Common myeloid progenitor, CD34-positive (primary cell): Measurements from ENCODE around the gene SHC1.
"Not testable (repeated sequence)": the region's sequence is repeated elsewhere in the genome, so short reads cannot be mapped to it uniquely, and the experiment has no call there.

Source experiments
- CTCF ChIA-PET: fragments of 350-600 bp; sonication (Branson Sonifier 250); formaldehyde crosslinking; loops from one replicate; lab custom pipeline; 2021; ENCODE audit warnings: antibody characterized with exemption; lab: Charles Lee
- POLR2A ChIA-PET: fragments of 350-600 bp; sonication (Branson Sonifier 250); formaldehyde crosslinking; loops from one replicate; lab custom pipeline; 2021; ENCODE audit warnings: antibody characterized with exemption; lab: Charles Lee
- DNase-seq, 3 donors: peaks; one replicate each; pipeline versions ENCODE4 v3.0.0 to v3.0.0-alpha.2; 2013
- H3K27ac ChIP-seq, 2 experiments: 1 replicate in 1 of 2; 2 replicates in 1 of 2; pipeline ENCODE4 v1.7.0; 2013; ENCODE audit warnings: inconsistent platforms in 2 of 2, low read length in 2 of 2, mild to moderate bottlenecking in 2 of 2, low read depth in 1 of 2, moderate library complexity in 1 of 2; ENCODE audit not compliant: severe bottlenecking in 2 of 2, insufficient read depth in 1 of 2, poor library complexity in 1 of 2
- H3K27me3 ChIP-seq, 5 experiments: replicated peaks in 2 of 5; 1 replicate in 3 of 5; 2 replicates in 2 of 5; pipeline versions ENCODE4 v1.6.1 to v1.7.0; 2013; ENCODE audit warnings: low read length in 4 of 5, mild to moderate bottlenecking in 2 of 5, moderate library complexity in 2 of 5, inconsistent platforms in 1 of 5; ENCODE audit not compliant: insufficient read depth in 5 of 5, control insufficient read depth in 4 of 5
- H3K36me3 ChIP-seq, 4 experiments: 1 replicate in 2 of 4; 2 replicates in 2 of 4; pipeline versions ENCODE4 v1.6.1 to v1.7.0; 2013; ENCODE audit warnings: low read length in 3 of 4, control low read depth in 1 of 4, mild to moderate bottlenecking in 1 of 4; ENCODE audit not compliant: control insufficient read depth in 4 of 4, insufficient read depth in 4 of 4
- H3K4me1 ChIP-seq, 4 experiments: 1 replicate in 3 of 4; 2 replicates in 1 of 4; pipeline versions ENCODE4 v1.6.1 to v1.7.1; 2013; ENCODE audit warnings: low read length in 3 of 4, mild to moderate bottlenecking in 3 of 4, control low read depth in 1 of 4, inconsistent platforms in 1 of 4, moderate library complexity in 1 of 4; ENCODE audit not compliant: control insufficient read depth in 4 of 4, insufficient read depth in 4 of 4; ENCODE audit errors: control extremely low read depth in 1 of 4
- H3K4me3 ChIP-seq, 7 experiments: 1 replicate in 4 of 7; 2 replicates in 3 of 7; pipeline versions ENCODE4 v1.5.1 to v1.7.0; 2013; ENCODE audit warnings: mild to moderate bottlenecking in 7 of 7, low read length in 6 of 7, moderate library complexity in 6 of 7, inconsistent platforms in 2 of 7, low read depth in 2 of 7, control low read depth in 1 of 7; ENCODE audit not compliant: insufficient read depth in 4 of 7, control insufficient read depth in 1 of 7; ENCODE audit errors: extremely low read depth in 1 of 7
- H3K9me3 ChIP-seq, 5 experiments: 1 replicate in 4 of 5; 2 replicates in 1 of 5; pipeline versions ENCODE4 v1.6.1 to v1.7.1; 2013; ENCODE audit warnings: low read length in 4 of 5, mild to moderate bottlenecking in 2 of 5, inconsistent platforms in 1 of 5, low read depth in 1 of 5, moderate library complexity in 1 of 5; ENCODE audit not compliant: control insufficient read depth in 4 of 5, insufficient read depth in 2 of 5; ENCODE audit errors: control extremely low read depth in 1 of 5
- WGBS: methylation state at CpG from one replicate; pipeline ENCODE4 v1.1.5; 2013; ENCODE audit not compliant: insufficient coverage; 5-methylcytosine and 5-hydroxymethylcytosine counted together

The SHC1 gene

DNA sequence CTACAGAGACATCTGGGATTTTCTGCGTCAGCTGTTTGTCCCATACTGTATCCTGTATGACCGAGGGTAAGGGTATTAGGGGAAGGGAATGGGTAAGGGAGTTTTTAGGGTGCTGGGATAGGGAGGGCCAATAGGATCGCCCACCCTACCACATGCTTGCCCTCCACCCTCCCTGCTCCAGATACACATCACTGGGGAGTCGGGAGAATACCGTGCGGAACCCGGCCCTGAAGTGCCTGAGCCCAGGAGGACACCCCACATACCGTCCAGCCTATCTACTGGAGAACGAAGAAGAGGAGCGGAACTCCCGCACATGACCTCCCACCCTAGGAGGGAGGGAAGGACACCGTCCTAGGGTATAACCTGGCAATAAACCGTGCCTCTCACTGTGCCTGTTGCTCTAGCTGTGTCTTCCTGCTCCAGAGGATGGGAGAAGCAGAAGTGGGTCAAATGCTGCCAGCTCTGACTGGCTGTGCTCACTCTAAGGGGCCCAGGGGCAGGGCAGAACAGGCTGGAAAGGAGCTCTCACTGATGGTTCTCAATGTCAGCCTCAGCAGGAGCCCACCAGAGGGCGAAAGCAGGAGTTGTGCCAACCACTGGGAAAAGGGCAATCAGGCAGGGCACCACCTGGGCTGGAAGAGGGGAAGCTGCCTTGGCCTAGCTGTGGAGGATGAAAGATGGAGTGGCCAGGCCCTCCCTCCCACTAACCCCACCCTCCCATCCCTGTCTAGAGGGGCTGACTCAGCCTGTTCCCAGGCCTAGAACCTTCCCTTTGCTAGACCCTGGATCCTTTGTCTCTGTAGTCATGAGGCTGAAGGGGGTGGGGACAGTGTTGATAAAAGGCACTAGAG is 22.4 kb upstream of the SHC1 start:
- CTCF ChIA-PET, result interaction anchor here (0.7 to 14.0 kb wide), 12 partner anchors 8 to 86 kb away, joined by 3 to 320 read pairs (median 6); partner anchors contain the start of genes CKS1B, FLAD1, PBXIP1 and PYGO2
- POLR2A ChIA-PET, result no interaction called here
- Histone ChIP-seq H3K36me3 (peaks cover 5 to 40% (median 28%) of the 10 kb centered on the region in 4 experiments), H3K9me3 (no peaks in the 10 kb centered on the region), H3K27ac (no peak overlapping the region), H3K4me3 (no peak overlapping the region), H3K27me3 (no peaks in the 10 kb centered on the region), H3K4me1 (peaks cover 4 to 46% (median 36%) of the 10 kb centered on the region in 4 experiments)
- no peak for DNase-seq
- WGBS, result 46% methylated on average over 2 of the region's 14 CpGs

GRCh38 chr1:154990276-154990675 is 19.7 kb upstream of the SHC1 start:
- Histone ChIP-seq H3K4me1 (peaks cover 0 to 22% (median 15%) of the 10 kb centered on the region in 4 experiments), H3K4me3 (no peak overlapping the region), H3K36me3 (peaks cover 6 to 49% (median 34%) of the 10 kb centered on the region in 4 experiments), H3K27me3 (no peaks in the 10 kb centered on the region), H3K27ac (no peak overlapping the region), H3K9me3 (no peaks in the 10 kb centered on the region)
- WGBS, result 100% methylated on average over 6 of the region's 8 CpGs
- POLR2A ChIA-PET, result interaction anchor here (0.6 kb wide), 1 partner anchor 28 kb away, joined by 3 read pairs; no protein-coding TSS in a partner anchor
- CTCF ChIA-PET, result interaction anchor here (0.5 to 1.5 kb wide), 5 partner anchors 9 to 38 kb away, joined by 3 to 6 read pairs (median 5); no protein-coding TSS in a partner anchor
- no peak for DNase-seq

DNA sequence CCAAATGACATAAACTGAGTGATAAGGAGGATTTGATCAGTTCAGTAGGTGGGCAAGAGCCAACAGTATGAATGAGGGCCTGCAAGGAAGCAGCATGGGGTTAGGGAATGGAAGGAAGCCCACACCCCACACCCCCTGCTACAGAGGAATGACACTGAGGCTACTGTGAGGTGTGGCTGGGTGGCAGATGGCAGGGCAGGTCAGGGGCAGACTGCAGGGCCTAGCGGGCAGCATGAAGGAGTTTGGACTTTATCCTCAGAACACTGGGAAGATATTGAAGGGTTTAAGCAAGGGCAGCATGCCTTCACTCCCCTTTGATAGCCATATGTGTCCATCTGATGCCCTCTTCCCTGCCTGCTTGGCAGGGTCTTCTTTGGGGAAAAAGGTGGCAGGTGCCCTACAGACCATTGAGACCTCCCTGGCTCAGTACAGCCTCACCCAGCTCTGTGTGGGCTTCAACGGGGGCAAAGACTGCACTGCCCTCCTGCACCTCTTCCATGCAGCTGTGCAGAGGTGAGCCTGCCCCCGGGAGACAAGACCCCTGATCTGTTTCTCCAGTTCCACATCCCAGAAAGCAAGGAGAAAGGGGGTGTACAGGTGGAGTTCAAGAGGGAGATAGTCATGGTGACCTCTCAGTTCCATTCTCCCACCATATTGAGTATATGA is 18.8 kb upstream of the SHC1 start:
- Histone ChIP-seq H3K4me3 (no peak overlapping the region), H3K27me3 (no peaks in the 10 kb centered on the region), H3K4me1 (peaks cover 0 to 19% (median 7%) of the 10 kb centered on the region in 4 experiments), H3K27ac (no peak overlapping the region), H3K9me3 (no peaks in the 10 kb centered on the region), H3K36me3 (peaks cover 6 to 49% (median 34%) of the 10 kb centered on the region in 4 experiments)
- DNase-seq, result no peak
- ChIA-PET POLR2A (no interaction called here), CTCF (interaction anchor here (1.0 to 20.2 kb wide), 7 partner anchors 8 to 70 kb away, joined by 4 to 320 read pairs (median 6); partner anchors contain the start of genes LENEP and ZBTB7B)
- 100% methylated on average over 2 of the region's 3 CpGs for WGBS

DNA sequence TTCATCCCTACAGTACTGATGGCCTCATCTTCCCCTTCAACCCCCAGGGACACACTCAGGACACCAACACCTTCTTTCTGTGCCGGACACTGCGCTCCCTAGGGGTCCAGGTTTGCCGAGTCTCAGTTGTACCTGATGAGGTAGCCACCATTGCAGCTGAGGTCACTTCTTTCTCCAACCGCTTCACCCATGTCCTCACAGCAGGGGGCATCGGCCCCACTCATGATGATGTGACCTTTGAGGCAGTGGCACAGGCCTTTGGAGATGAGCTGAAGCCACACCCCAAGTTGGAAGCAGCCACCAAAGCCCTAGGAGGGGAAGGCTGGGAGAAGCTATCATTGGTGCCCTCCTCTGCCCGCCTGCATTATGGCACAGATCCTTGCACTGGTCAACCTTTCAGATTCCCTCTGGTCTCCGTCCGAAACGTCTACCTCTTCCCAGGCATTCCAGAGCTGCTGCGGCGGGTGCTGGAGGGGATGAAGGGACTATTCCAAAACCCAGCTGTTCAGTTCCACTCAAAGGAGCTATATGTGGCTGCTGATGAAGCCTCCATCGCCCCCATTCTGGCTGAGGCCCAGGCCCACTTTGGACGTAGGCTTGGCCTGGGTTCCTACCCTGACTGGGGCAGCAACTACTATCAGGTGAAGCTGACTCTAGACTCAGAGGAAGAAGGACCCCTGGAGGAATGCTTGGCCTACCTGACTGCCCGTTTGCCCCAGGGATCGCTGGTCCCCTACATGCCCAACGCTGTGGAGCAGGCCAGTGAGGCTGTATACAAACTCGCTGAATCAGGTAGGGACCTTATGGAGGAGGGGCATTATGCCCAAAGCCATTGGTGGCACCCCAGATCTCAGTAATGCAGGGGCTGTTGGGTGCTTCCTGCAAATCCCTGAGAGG is 17.8 kb upstream of the SHC1 start:
- H3K9me3 ChIP-seq, result no peaks in the 10 kb centered on the region
- 98% methylated on average over 16 of the region's 17 CpGs for WGBS
- CTCF ChIA-PET, result interaction anchor here (0.7 to 20.2 kb wide), 11 partner anchors 10 to 71 kb away, joined by 3 to 320 read pairs (median 6); partner anchors contain the start of genes CKS1B, LENEP, PYGO2 and ZBTB7B
- peak in 1 of 3 donors; percentile 32 for DNase-seq
- H3K27ac ChIP-seq, result no peak overlapping the region
- peaks cover 4 to 21% (median 12%) of the 10 kb centered on the region in 4 experiments for H3K4me1 ChIP-seq
- POLR2A ChIA-PET, result no interaction called here
- peaks cover 6 to 49% (median 34%) of the 10 kb centered on the region in 4 experiments for H3K36me3 ChIP-seq
- H3K4me3 ChIP-seq, result no peak overlapping the region
- H3K27me3 ChIP-seq, result no peaks in the 10 kb centered on the region

DNA sequence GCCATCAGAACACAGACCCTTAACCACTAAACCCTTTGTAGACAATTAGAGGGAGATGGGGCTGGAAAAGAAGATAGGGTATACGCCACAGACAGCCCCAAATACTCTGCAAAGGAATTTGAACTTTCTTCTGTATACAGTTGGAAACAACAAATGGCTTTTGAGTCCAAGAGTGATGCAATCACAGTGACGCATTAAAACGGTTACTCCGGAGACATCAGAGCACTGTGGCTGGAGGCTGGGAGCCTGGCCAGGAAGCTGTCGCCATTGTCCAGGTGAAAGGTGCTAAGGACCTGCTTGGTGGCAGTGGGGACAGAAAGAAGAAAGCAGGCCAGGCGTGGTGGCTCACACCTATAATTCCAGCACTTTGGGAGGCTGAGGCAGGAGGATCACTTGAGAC is 16.8 kb upstream of the SHC1 start:
- Histone ChIP-seq H3K4me1 (peaks cover 8 to 19% (median 16%) of the 10 kb centered on the region in 4 experiments), H3K27me3 (no peaks in the 10 kb centered on the region), H3K4me3 (no peak overlapping the region), H3K9me3 (no peaks in the 10 kb centered on the region), H3K27ac (no peak overlapping the region), H3K36me3 (peaks cover 6 to 42% (median 31%) of the 10 kb centered on the region in 4 experiments)
- DNase-seq, result no peak
- POLR2A ChIA-PET, result interaction anchor here (0.7 kb wide), 1 partner anchor 360 kb away, joined by 4 read pairs; no protein-coding TSS in a partner anchor
- 95% methylated on average over 4 of the region's 6 CpGs for WGBS
- CTCF ChIA-PET, result interaction anchor here (1.1 to 20.2 kb wide), 9 partner anchors 9 to 72 kb away, joined by 3 to 320 read pairs (median 8); partner anchors contain the start of genes CKS1B, LENEP, PYGO2 and ZBTB7B

GRCh38 chr1:154986736-154987135 is 16.2 kb upstream of the SHC1 start:
- not testable (repeated sequence) for DNase-seq, H3K27me3 ChIP-seq, H3K9me3 ChIP-seq, H3K4me3 ChIP-seq, H3K27ac ChIP-seq
- H3K4me1 ChIP-seq, result peaks cover 9 to 24% (median 17%) of the 10 kb centered on the region in 4 experiments
- POLR2A ChIA-PET, result interaction anchor here (0.7 kb wide), 1 partner anchor 359 kb away, joined by 4 read pairs; no protein-coding TSS in a partner anchor
- 100% methylated on average over 1 of the region's 4 CpGs for WGBS
- peaks cover 6 to 42% (median 31%) of the 10 kb centered on the region in 4 experiments for H3K36me3 ChIP-seq
- CTCF ChIA-PET, result interaction anchor here (1.2 to 20.2 kb wide), 5 partner anchors 8 to 65 kb away, joined by 3 to 320 read pairs (median 13); partner anchors contain the start of genes LENEP and ZBTB7B
